Neuronal stem cell (in vitro differentiated cells): Measurements from ENCODE around the gene HS3ST6.
A peak's percentile ranks its signal among the peaks of the same experiment; 100 is the strongest.
"Not testable (repeated sequence)": the region's sequence is repeated elsewhere in the genome, so short reads cannot be mapped to it uniquely, and the experiment has no call there.

Experiments used
- DNase-seq: peaks from one replicate; pipeline ENCODE4 v3.0.0-alpha.2; 2013; ENCODE audit warnings: low spot score
- H2AFZ ChIP-seq: one replicate; pipeline ENCODE4 v1.6.1; 2013; ENCODE audit warnings: mild to moderate bottlenecking, low read length, inconsistent platforms
- H2AK5ac ChIP-seq: 2 replicates; pipeline ENCODE4 v1.6.1; 2013; ENCODE audit warnings: low read depth, mild to moderate bottlenecking, inconsistent platforms, low read length, moderate library complexity, mixed read lengths
- H2BK120ac ChIP-seq: 2 replicates; pipeline ENCODE4 v1.6.1; 2013; ENCODE audit warnings: low read depth, mild to moderate bottlenecking, inconsistent platforms, low read length, moderate library complexity, mixed read lengths
- H2BK12ac ChIP-seq: one replicate; pipeline ENCODE4 v1.6.1; 2013; ENCODE audit warnings: low read length, inconsistent platforms
- H2BK15ac ChIP-seq: 2 replicates; pipeline ENCODE4 v1.6.1; 2013; ENCODE audit warnings: mild to moderate bottlenecking, low read length, inconsistent platforms, mixed read lengths
- H2BK5ac ChIP-seq: one replicate; pipeline ENCODE4 v1.6.1; 2013; ENCODE audit warnings: inconsistent platforms, mild to moderate bottlenecking, low read length, moderate library complexity
- H3K14ac ChIP-seq: one replicate; pipeline ENCODE4 v1.6.1; 2013; ENCODE audit warnings: low read length, inconsistent platforms
- H3K18ac ChIP-seq: 2 replicates; pipeline ENCODE4 v1.6.1; 2013; ENCODE audit warnings: low read length, inconsistent platforms
- H3K23ac ChIP-seq: 2 replicates; pipeline ENCODE4 v1.6.1; 2013; ENCODE audit warnings: low read depth, mild to moderate bottlenecking, mixed read lengths, low read length, inconsistent platforms; ENCODE audit not compliant: poor library complexity
- H3K27ac ChIP-seq: replicated peaks from 3 replicates; pipeline ENCODE4 v1.5.1; 2013; ENCODE audit warnings: low read length, inconsistent platforms
- H3K27me3 ChIP-seq, 3 experiments: 2 replicates each; pipeline ENCODE4 v1.6.1; 2013; ENCODE audit warnings: low read length in 3 of 3, mild to moderate bottlenecking in 2 of 3, inconsistent platforms in 1 of 3, low read depth in 1 of 3, mixed read lengths in 1 of 3, moderate library complexity in 1 of 3; ENCODE audit not compliant: control insufficient read depth in 3 of 3, insufficient read depth in 3 of 3
- H3K36me3 ChIP-seq, 2 donors: replicated peaks in 1 of 2; 2 replicates each; pipeline ENCODE4 v1.6.1; 2013; ENCODE audit warnings: low read length in 2 of 2; ENCODE audit not compliant: control insufficient read depth in 2 of 2, insufficient read depth in 2 of 2
- H3K4ac ChIP-seq: 2 replicates; pipeline ENCODE4 v1.6.1; 2013; ENCODE audit warnings: inconsistent platforms, mild to moderate bottlenecking, low read length, moderate library complexity
- H3K4me1 ChIP-seq, 2 donors: 1 replicate in 1 of 2; 2 replicates in 1 of 2; pipeline ENCODE4 v1.6.1; 2013; ENCODE audit warnings: low read length in 2 of 2, low read depth in 1 of 2; ENCODE audit not compliant: control insufficient read depth in 2 of 2, insufficient read depth in 1 of 2
- H3K4me2 ChIP-seq: one replicate; pipeline ENCODE4 v1.6.1; 2013; ENCODE audit warnings: mild to moderate bottlenecking, low read length, inconsistent platforms; ENCODE audit not compliant: insufficient read depth, poor library complexity, severe bottlenecking
- H3K4me3 ChIP-seq, 2 donors: 2 replicates each; pipeline ENCODE4 v1.5.1; 2013; ENCODE audit warnings: low read length in 2 of 2, mild to moderate bottlenecking in 2 of 2, inconsistent platforms in 1 of 2, moderate library complexity in 1 of 2
- H3K79me1 ChIP-seq: one replicate; pipeline ENCODE4 v1.6.1; 2013; ENCODE audit warnings: low read depth, mild to moderate bottlenecking, inconsistent platforms, low read length, moderate library complexity
- H3K9ac ChIP-seq: one replicate; pipeline ENCODE4 v1.6.1; 2013; ENCODE audit warnings: mild to moderate bottlenecking, low read depth, low read length, inconsistent platforms; ENCODE audit not compliant: poor library complexity
- H3K9me3 ChIP-seq, 2 donors: replicated peaks in 1 of 2; 2 replicates each; pipeline versions ENCODE3 to v1.6.1; 2013; ENCODE audit warnings: low read length in 2 of 2, mild to moderate bottlenecking in 2 of 2, inconsistent platforms in 1 of 2, low read depth in 1 of 2, mixed read lengths in 1 of 2, moderate library complexity in 1 of 2; ENCODE audit not compliant: control insufficient read depth in 2 of 2, insufficient read depth in 1 of 2
- H4K8ac ChIP-seq: one replicate; pipeline ENCODE4 v1.6.1; 2013; ENCODE audit warnings: low read depth, mild to moderate bottlenecking, inconsistent platforms, low read length, moderate library complexity
- H4K91ac ChIP-seq: one replicate; pipeline ENCODE4 v1.6.1; 2013; ENCODE audit warnings: low read length, low read depth, mild to moderate bottlenecking, inconsistent platforms; ENCODE audit not compliant: poor library complexity
- WGBS, 2 donors: extraction: QIAGEN DNeasy Blood & Tissue Kit; methylation state at CpG; one replicate each; pipeline ENCODE4 v1.1.7; 2013; ENCODE audit warnings: missing lambda C conversion rate in 2 of 2, mixed read lengths in 1 of 2; ENCODE audit not compliant: insufficient read length in 2 of 2, insufficient replicate concordance in 1 of 2; ENCODE audit errors: extremely low coverage in 2 of 2; 5-methylcytosine and 5-hydroxymethylcytosine counted together

The HS3ST6 gene

DNA sequence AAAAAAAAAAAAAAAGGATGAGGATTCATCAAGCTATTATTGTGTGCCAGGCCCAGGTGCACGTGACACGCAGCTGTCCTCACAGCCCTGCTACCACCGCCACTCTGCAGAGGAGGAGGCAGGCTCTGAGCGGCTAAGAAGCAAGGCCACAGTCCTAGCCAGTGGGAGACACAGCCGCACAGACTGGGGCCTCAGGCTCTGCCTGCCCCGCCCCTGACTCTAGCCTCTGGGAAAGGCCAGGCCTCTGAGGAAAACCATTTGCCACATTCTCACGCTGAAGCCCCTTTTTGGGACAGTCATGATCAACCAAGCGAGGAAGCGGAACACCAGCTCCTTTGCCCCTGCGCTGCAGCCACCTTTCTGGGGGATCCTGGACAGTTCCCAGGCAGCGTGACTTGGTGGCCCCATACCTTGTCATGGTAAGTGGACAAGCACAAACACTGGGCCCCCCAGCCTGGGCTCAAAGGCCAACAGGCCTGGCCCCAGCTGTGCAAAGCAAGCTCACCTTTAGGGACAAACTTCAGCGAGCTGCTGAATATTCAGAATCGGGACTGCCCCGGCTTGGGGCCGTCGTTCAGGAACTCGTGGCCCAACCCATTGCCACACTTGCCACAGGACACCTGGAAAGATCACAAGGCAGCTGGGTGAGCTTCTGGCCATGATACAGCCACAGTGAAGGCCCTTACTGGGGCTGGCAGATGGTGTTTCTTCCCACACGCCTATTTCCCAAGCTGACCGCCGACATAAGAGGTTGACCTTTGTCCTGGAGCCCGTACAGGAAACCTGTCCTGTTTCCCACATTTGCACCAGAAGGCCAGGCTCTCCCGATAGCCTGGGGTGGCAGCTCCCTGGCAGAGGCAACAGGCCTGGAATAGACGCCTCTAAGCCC is 22.3 kb upstream of the HS3ST6 start:
- H4K91ac ChIP-seq: no peak overlapping the region
- H3K4me3 ChIP-seq: no peak overlapping the region
- peaks cover 6 to 10% of the 10 kb centered on the region in 2 donors for H3K4me1 ChIP-seq
- H2BK5ac ChIP-seq: peak overlapping the region; percentile 48
- H2AFZ ChIP-seq: no peak overlapping the region
- no CpG with 5 or more reads among the region's 23 CpGs for WGBS, 2 donors
- no peak overlapping the region for H2AK5ac ChIP-seq
- no peak overlapping the region for H2BK12ac ChIP-seq
- H3K14ac ChIP-seq: no peak overlapping the region
- H3K18ac ChIP-seq: no peak overlapping the region
- no peak overlapping the region for H4K8ac ChIP-seq
- peaks cover 0 to 3% (median 0%) of the 10 kb centered on the region in 3 experiments for H3K27me3 ChIP-seq
- DNase-seq: no peak
- H3K4ac ChIP-seq: no peak overlapping the region
- H3K4me2 ChIP-seq: no peak overlapping the region
- H2BK120ac ChIP-seq: no peak overlapping the region
- H2BK15ac ChIP-seq: no peak overlapping the region
- H3K23ac ChIP-seq: no peak overlapping the region
- H3K79me1 ChIP-seq: no peaks in the 10 kb centered on the region
- H3K9me3 ChIP-seq: no peaks in the 10 kb centered on the region
- peak overlapping the region; percentile 44 for H3K9ac ChIP-seq
- no peak overlapping the region for H3K27ac ChIP-seq
- peaks cover 13 to 30% of the 10 kb centered on the region in 2 donors for H3K36me3 ChIP-seq

DNA sequence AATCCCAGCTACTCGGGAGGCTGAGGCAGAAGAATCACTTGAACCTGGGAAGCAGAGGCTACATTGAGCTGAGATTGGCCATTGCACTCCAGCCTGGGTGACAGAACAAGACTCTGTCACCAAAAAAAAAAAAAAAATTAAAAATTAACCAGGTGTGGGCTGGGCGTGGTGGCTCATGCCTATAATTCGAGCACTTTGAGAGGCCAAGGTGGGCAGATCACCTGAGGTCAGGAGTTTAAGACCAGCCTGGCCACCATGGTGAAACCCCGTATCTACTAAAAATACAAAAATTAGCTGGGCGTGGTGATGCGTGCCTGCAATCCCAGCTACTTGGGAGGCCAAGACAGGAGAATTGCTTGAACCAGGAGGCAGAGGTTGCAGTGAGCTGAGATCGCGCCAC is 21.6 kb upstream of the HS3ST6 start:
- H2AFZ ChIP-seq, H3K18ac ChIP-seq, H3K4me2 ChIP-seq, H4K91ac ChIP-seq, H3K27ac ChIP-seq, H3K79me1 ChIP-seq, H2BK15ac ChIP-seq, H2BK5ac ChIP-seq, H2AK5ac ChIP-seq, H3K9ac ChIP-seq, H3K23ac ChIP-seq, H4K8ac ChIP-seq, H3K4ac ChIP-seq, H3K4me3 ChIP-seq, H3K14ac ChIP-seq, H2BK12ac ChIP-seq, DNase-seq, H3K27me3 ChIP-seq, H2BK120ac ChIP-seq, H3K9me3 ChIP-seq: not testable (repeated sequence)
- Histone ChIP-seq H3K36me3 (peaks cover 13 to 30% of the 10 kb centered on the region in 2 donors), H3K4me1 (peaks cover 6 to 12% of the 10 kb centered on the region in 2 donors)
- no CpG with 5 or more reads among the region's 8 CpGs for WGBS, 2 donors

DNA sequence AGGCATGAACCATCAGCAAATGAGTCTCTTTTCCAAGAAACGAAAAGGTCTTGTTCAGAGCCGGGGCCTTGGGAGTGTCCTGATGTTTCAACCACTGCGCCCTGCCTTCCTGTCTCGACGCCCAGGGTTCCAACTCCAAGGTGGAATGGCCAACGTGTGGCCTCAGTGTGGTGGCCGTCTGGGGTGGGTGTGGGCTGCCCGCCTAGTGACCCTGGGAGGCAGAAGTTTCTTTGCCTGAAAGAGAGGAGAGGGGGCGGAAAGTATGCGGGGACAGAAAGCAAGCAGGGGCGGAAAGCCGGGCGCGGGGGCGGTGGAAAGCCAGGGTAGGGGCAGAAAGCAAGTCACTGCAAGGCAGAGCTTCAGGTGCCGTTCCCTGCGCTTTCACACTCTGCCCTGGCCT is 20.7 kb upstream of the HS3ST6 start:
- Histone ChIP-seq H3K4me2 (no peak overlapping the region), H4K91ac (no peak overlapping the region), H3K4me1 (peaks cover 6 to 12% of the 10 kb centered on the region in 2 donors)

DNA sequence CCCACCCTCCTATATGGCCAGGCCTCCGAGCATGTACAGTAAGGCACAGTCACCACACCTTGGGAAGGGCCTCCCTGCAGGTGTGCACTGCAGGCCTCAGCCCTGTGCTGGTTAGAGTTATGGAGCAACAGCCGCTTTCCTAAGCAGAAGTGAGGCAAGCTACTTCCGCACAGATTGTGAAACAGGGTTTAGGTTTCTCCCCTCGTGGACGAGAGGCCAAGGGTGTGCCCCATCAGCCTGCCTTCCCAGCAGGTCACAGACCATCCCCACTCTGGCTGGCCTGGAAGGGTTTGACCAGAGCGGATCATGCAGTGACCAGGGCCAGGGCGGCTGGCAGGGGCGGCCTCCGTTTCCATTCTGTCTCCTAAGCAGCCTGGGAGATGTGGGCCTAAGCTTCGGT is 20.1 kb upstream of the HS3ST6 start:
- WGBS, 2 donors: no CpG with 5 or more reads among the region's 10 CpGs
- DNase-seq: no peak
- H3K14ac ChIP-seq: no peak overlapping the region

More for the DNA sequence above, 20.7 kb upstream of the HS3ST6 start:
- no peaks in the 10 kb centered on the region for H3K9me3 ChIP-seq
- no peaks in the 10 kb centered on the region for H3K79me1 ChIP-seq
- no peak overlapping the region for H3K14ac ChIP-seq
- no peak overlapping the region for H2BK120ac ChIP-seq
- H3K9ac ChIP-seq: no peak overlapping the region
- no peak overlapping the region for H3K4me3 ChIP-seq
- no peak overlapping the region for H3K23ac ChIP-seq
- H3K4ac ChIP-seq: no peak overlapping the region
- no peak overlapping the region for H2BK5ac ChIP-seq
- no peak overlapping the region for H2BK12ac ChIP-seq
- no peaks in the 10 kb centered on the region for H3K27me3 ChIP-seq
- H2AFZ ChIP-seq: no peak overlapping the region
- peaks cover 13 to 30% of the 10 kb centered on the region in 2 donors for H3K36me3 ChIP-seq
- no peak overlapping the region for H3K27ac ChIP-seq
- no peak overlapping the region for H3K18ac ChIP-seq
- no peak overlapping the region for H2BK15ac ChIP-seq
- H4K8ac ChIP-seq: no peak overlapping the region
- DNase-seq: no peak
- H2AK5ac ChIP-seq: no peak overlapping the region
- no CpG with 5 or more reads among the region's 17 CpGs for WGBS, 2 donors

More for the DNA sequence above, 20.1 kb upstream of the HS3ST6 start:
- Histone ChIP-seq H3K4me1 (peaks cover 6 to 11% of the 10 kb centered on the region in 2 donors), H2BK120ac (no peak overlapping the region), H3K36me3 (peaks cover 13 to 30% of the 10 kb centered on the region in 2 donors), H2AK5ac (no peak overlapping the region), H3K4me3 (no peak overlapping the region), H3K4me2 (no peak overlapping the region), H3K18ac (no peak overlapping the region), H3K4ac (no peak overlapping the region), H3K9me3 (no peaks in the 10 kb centered on the region), H3K23ac (no peak overlapping the region), H2BK12ac (no peak overlapping the region), H2BK15ac (no peak overlapping the region), H3K27ac (no peak overlapping the region), H3K27me3 (no peaks in the 10 kb centered on the region), H2BK5ac (no peak overlapping the region), H4K91ac (no peak overlapping the region), H2AFZ (no peak overlapping the region), H4K8ac (no peak overlapping the region), H3K9ac (no peak overlapping the region), H3K79me1 (no peaks in the 10 kb centered on the region)
